Dendritic cell treated with granulocyte-macrophage colony-stimulating factor and Interleukin-4, amounts not matched to agents 40 ng/mL and 50 ng/mL, for 4 days (primary cell): Measurements from ENCODE around the gene C16orf87.
A peak's percentile ranks its signal among the peaks of the same experiment; 100 is the strongest.

Experiments used
- H3K27ac Mint-ChIP-seq: one replicate; pipeline ENCODE4 v1.8.0; 2022; ENCODE audit warnings: mild to moderate bottlenecking, mixed read lengths
- H3K27me3 Mint-ChIP-seq: one replicate; pipeline ENCODE4 v1.8.0; 2022; ENCODE audit warnings: mild to moderate bottlenecking, mixed read lengths
- H3K36me3 Mint-ChIP-seq: one replicate; pipeline ENCODE4 v1.8.0; 2022; ENCODE audit warnings: low read depth, mixed read lengths
- H3K4me1 Mint-ChIP-seq: one replicate; pipeline ENCODE4 v1.8.0; 2022; ENCODE audit warnings: low read depth, mixed read lengths
- H3K4me3 Mint-ChIP-seq: one replicate; pipeline ENCODE4 v1.8.0; 2022; ENCODE audit warnings: mild to moderate bottlenecking, moderate library complexity, mixed read lengths
- H3K9me3 Mint-ChIP-seq: one replicate; pipeline ENCODE4 v1.8.0; 2022; ENCODE audit warnings: mixed read lengths
- intact Hi-C: fragments of 100-400 bp; cut with micrococcal nuclease; formaldehyde crosslinking; loops from one replicate; pipeline ENCODE4 v1.15.0; 2022

The C16orf87 gene

GRCh38 chr16:46777804-46778203, 53.2 kb downstream of the C16orf87 start:
- Mint-ChIP-seq H3K27ac (no peak overlapping the region), H3K36me3 (no peaks in the 10 kb centered on the region), H3K4me1 (peaks cover 12% of the 10 kb centered on the region), H3K27me3 (no peaks in the 10 kb centered on the region), H3K9me3 (no peaks in the 10 kb centered on the region), H3K4me3 (no peak overlapping the region)
- intact Hi-C loops = no loop called here

- Mint-ChIP-seq H3K27ac (no peak overlapping the region), H3K9me3 (no peaks in the 10 kb centered on the region), H3K27me3 (no peaks in the 10 kb centered on the region), H3K36me3 (no peaks in the 10 kb centered on the region), H3K4me1 (peaks cover 19% of the 10 kb centered on the region), H3K4me3 (no peak overlapping the region)
- intact Hi-C loops = no loop called here
These were observed 55.8 kb downstream of the C16orf87 start for GRCh38 chr16:46775214-46775613.

GRCh38 chr16:46774743-46775177, 56.2 kb downstream of the C16orf87 start:
- Mint-ChIP-seq H3K9me3 (no peaks in the 10 kb centered on the region), H3K36me3 (no peaks in the 10 kb centered on the region), H3K4me1 (peaks cover 19% of the 10 kb centered on the region), H3K27ac (no peak overlapping the region), H3K4me3 (no peak overlapping the region), H3K27me3 (no peaks in the 10 kb centered on the region)
- intact Hi-C loops = no loop called here

- no peak overlapping the region for H3K27ac Mint-ChIP-seq
- intact Hi-C loops = no loop called here
These were observed 58.5 kb downstream of the C16orf87 start for GRCh38 chr16:46772463-46772862.

GRCh38 chr16:46768809-46769208, 62.2 kb downstream of the C16orf87 start:
- Mint-ChIP-seq H3K36me3 (no peaks in the 10 kb centered on the region), H3K4me3 (no peak overlapping the region), H3K9me3 (no peaks in the 10 kb centered on the region), H3K27ac (no peak overlapping the region), H3K4me1 (peaks cover 20% of the 10 kb centered on the region), H3K27me3 (no peaks in the 10 kb centered on the region)
- intact Hi-C loops = no loop called here

More at GRCh38 chr16:46772463-46772862, 58.5 kb downstream of the C16orf87 start:
- H3K36me3 Mint-ChIP-seq = no peaks in the 10 kb centered on the region
- no peak overlapping the region for H3K4me3 Mint-ChIP-seq
- no peaks in the 10 kb centered on the region for H3K27me3 Mint-ChIP-seq
- H3K4me1 Mint-ChIP-seq = peaks cover 19% of the 10 kb centered on the region
- H3K9me3 Mint-ChIP-seq = no peaks in the 10 kb centered on the region

- intact Hi-C loops = no loop called here
- H3K36me3 Mint-ChIP-seq = no peaks in the 10 kb centered on the region
These were observed 65.9 kb downstream of the C16orf87 start for GRCh38 chr16:46765050-46765449.

GRCh38 chr16:46763147-46763546, 67.8 kb downstream of the C16orf87 start:
- H3K27ac Mint-ChIP-seq = no peak overlapping the region
- no peaks in the 10 kb centered on the region for H3K9me3 Mint-ChIP-seq
- intact Hi-C loops = no loop called here
- H3K4me3 Mint-ChIP-seq = no peak overlapping the region
- H3K27me3 Mint-ChIP-seq = peaks cover 3% of the 10 kb centered on the region
- peaks cover 13% of the 10 kb centered on the region for H3K4me1 Mint-ChIP-seq
- no peaks in the 10 kb centered on the region for H3K36me3 Mint-ChIP-seq

More at GRCh38 chr16:46765050-46765449, 65.9 kb downstream of the C16orf87 start:
- Mint-ChIP-seq H3K27me3 (peaks cover 3% of the 10 kb centered on the region), H3K27ac (no peak overlapping the region), H3K9me3 (no peaks in the 10 kb centered on the region), H3K4me1 (peaks cover 13% of the 10 kb centered on the region), H3K4me3 (no peak overlapping the region)

GRCh38 chr16:46762583-46762982, 68.4 kb downstream of the C16orf87 start:
- intact Hi-C loops = no loop called here
- Mint-ChIP-seq H3K9me3 (no peaks in the 10 kb centered on the region), H3K4me1 (peaks cover 13% of the 10 kb centered on the region), H3K27ac (no peak overlapping the region), H3K27me3 (peaks cover 3% of the 10 kb centered on the region), H3K36me3 (no peaks in the 10 kb centered on the region), H3K4me3 (no peak overlapping the region)

GRCh38 chr16:46759309-46759708, 71.7 kb downstream of the C16orf87 start:
- Mint-ChIP-seq H3K9me3 (no peaks in the 10 kb centered on the region), H3K36me3 (no peaks in the 10 kb centered on the region), H3K27me3 (peaks cover 3% of the 10 kb centered on the region), H3K27ac (no peak overlapping the region), H3K4me3 (no peak overlapping the region), H3K4me1 (peaks cover 8% of the 10 kb centered on the region)
- intact Hi-C loops = no loop called here

GRCh38 chr16:46757339-46758050, 73.5 kb downstream of the C16orf87 start:
- intact Hi-C loops = no loop called here
- Mint-ChIP-seq H3K36me3 (no peaks in the 10 kb centered on the region), H3K4me1 (peaks cover 8% of the 10 kb centered on the region), H3K4me3 (no peak overlapping the region), H3K27ac (no peak overlapping the region), H3K27me3 (peaks cover 3% of the 10 kb centered on the region), H3K9me3 (no peaks in the 10 kb centered on the region)

GRCh38 chr16:46756772-46757171, 74.2 kb downstream of the C16orf87 start:
- H3K36me3 Mint-ChIP-seq = no peaks in the 10 kb centered on the region
- H3K4me3 Mint-ChIP-seq = no peak overlapping the region
- peaks cover 3% of the 10 kb centered on the region for H3K27me3 Mint-ChIP-seq
- no peak overlapping the region for H3K27ac Mint-ChIP-seq
- intact Hi-C loops = no loop called here
- peaks cover 8% of the 10 kb centered on the region for H3K4me1 Mint-ChIP-seq
- H3K9me3 Mint-ChIP-seq = no peaks in the 10 kb centered on the region

GRCh38 chr16:46753015-46753414, 78.0 kb downstream of the C16orf87 start:
- Mint-ChIP-seq H3K27ac (peak overlapping the region; percentile 12), H3K9me3 (no peaks in the 10 kb centered on the region), H3K4me1 (peaks cover 17% of the 10 kb centered on the region), H3K27me3 (no peaks in the 10 kb centered on the region), H3K4me3 (no peak overlapping the region), H3K36me3 (no peaks in the 10 kb centered on the region)
- intact Hi-C loops = no loop called here

GRCh38 chr16:46751381-46751780, 79.6 kb downstream of the C16orf87 start:
- H3K4me3 Mint-ChIP-seq = no peak overlapping the region
- H3K9me3 Mint-ChIP-seq = no peaks in the 10 kb centered on the region
- H3K27me3 Mint-ChIP-seq = no peaks in the 10 kb centered on the region
- H3K36me3 Mint-ChIP-seq = no peaks in the 10 kb centered on the region
- intact Hi-C loops = no loop called here
- peaks cover 18% of the 10 kb centered on the region for H3K4me1 Mint-ChIP-seq
- H3K27ac Mint-ChIP-seq = no peak overlapping the region

GRCh38 chr16:46748775-46749705, 81.9 kb downstream of the C16orf87 start:
- no peak overlapping the region for H3K27ac Mint-ChIP-seq
- no peaks in the 10 kb centered on the region for H3K27me3 Mint-ChIP-seq
- peaks cover 10% of the 10 kb centered on the region for H3K4me1 Mint-ChIP-seq
- no peak overlapping the region for H3K4me3 Mint-ChIP-seq
- intact Hi-C loops = no loop called here
- no peaks in the 10 kb centered on the region for H3K36me3 Mint-ChIP-seq
- H3K9me3 Mint-ChIP-seq = no peaks in the 10 kb centered on the region
